PC-3 (cell line): Measurements from ENCODE around the gene PID1.

ENCODE experiments used
- CTCF ChIP-seq: fragments of 300-600 bp; sonication (generic); conservative IDR thresholded peaks from 2 replicates; pipeline ENCODE4 v1.5.1; 2017; ENCODE audit warnings: antibody characterized with exemption, low read depth, mild to moderate bottlenecking, low read length
- EZH2 ChIP-seq: fragments of 300-600 bp; sonication (generic); IDR thresholded peaks from one replicate; pipeline ENCODE4 v1.6.1; 2017; ENCODE audit warnings: antibody characterized with exemption, mild to moderate bottlenecking, low read length; ENCODE audit not compliant: unreplicated experiment
- EZH2phosphoT487 ChIP-seq: fragments of 300-600 bp; sonication (generic); IDR thresholded peaks from 2 replicates; pipeline ENCODE4 v1.6.1; 2018; ENCODE audit warnings: mild to moderate bottlenecking, antibody characterized with exemption, low read length, borderline replicate concordance

- no peak for TF ChIP-seq CTCF
- no peak for TF ChIP-seq EZH2
- no peak for TF ChIP-seq EZH2phosphoT487
These were observed 199.7 kb downstream of the PID1 start for GRCh38 chr2:229071292-229071976.
